Colonic mucosa (tissue), 4 donors: ENCODE results near the gene CSNK1G1. TPM values are rescaled to one million over a fixed set of nuclear protein-coding genes. Genes with fewer than 3 reads are reported as not detected.
"Not testable (repeated sequence)": the region's sequence is repeated elsewhere in the genome, so short reads cannot be mapped to it uniquely, and the experiment has no call there.

Experiments
- DNase-seq: peaks from one replicate; pipeline ENCODE4 v3.0.0-alpha.2; 2020
- H3K27ac ChIP-seq: fragments of 200-600 bp; one replicate; pipeline ENCODE4 v1.8.0; 2021
- H3K27me3 ChIP-seq: fragments of 200-600 bp; one replicate; pipeline ENCODE4 v1.8.0; 2021
- H3K36me3 ChIP-seq: fragments of 200-600 bp; one replicate; pipeline ENCODE4 v1.8.0; 2021
- H3K4me1 ChIP-seq: fragments of 200-600 bp; one replicate; pipeline ENCODE4 v1.8.0; 2021; ENCODE audit warnings: mild to moderate bottlenecking
- H3K4me3 ChIP-seq: fragments of 200-600 bp; one replicate; pipeline ENCODE4 v1.8.0; 2021
- H3K9ac ChIP-seq, 2 donors: one replicate each; pipeline ENCODE4 v1.7.0; 2013; ENCODE audit warnings: control low read depth in 2 of 2, low read depth in 2 of 2, low read length in 2 of 2
- H3K9me3 ChIP-seq: fragments of 200-600 bp; one replicate; pipeline ENCODE4 v1.8.0; 2021
- intact Hi-C: fragments of 100-400 bp; cut with DNase I; formaldehyde crosslinking; loops from one replicate; pipeline ENCODE4 v1.14.1; 2022
- total RNA-seq, 2 donors: library from RNA; stranded (reverse); fragmentation: NEBNext Ultra II Directional in 1 of 2; extraction: Animal tissue kit (Norgen Biotek cat#: 25700) in 1 of 2; gene quantifications; one replicate each; pipeline ENCODE4 v1.2.1, GENCODE V29; 2021
- TF ChIP-seq, protein P1 (sequence below): fragments of 200-600 bp; IDR thresholded peaks from one replicate; pipeline ENCODE4 v1.8.0; 2022; ENCODE audit warnings: antibody characterized with exemption, mild to moderate bottlenecking
- donor health status: healthy.
- donor health status: DM: no; HTN: no; CAD: no.
- donor health status: DM: no; HTN: no; CAD: no.

Gene CSNK1G1
- total RNA-seq, 2 donors from 2014 or later: 17.0 to 18.5 TPM

DNA sequence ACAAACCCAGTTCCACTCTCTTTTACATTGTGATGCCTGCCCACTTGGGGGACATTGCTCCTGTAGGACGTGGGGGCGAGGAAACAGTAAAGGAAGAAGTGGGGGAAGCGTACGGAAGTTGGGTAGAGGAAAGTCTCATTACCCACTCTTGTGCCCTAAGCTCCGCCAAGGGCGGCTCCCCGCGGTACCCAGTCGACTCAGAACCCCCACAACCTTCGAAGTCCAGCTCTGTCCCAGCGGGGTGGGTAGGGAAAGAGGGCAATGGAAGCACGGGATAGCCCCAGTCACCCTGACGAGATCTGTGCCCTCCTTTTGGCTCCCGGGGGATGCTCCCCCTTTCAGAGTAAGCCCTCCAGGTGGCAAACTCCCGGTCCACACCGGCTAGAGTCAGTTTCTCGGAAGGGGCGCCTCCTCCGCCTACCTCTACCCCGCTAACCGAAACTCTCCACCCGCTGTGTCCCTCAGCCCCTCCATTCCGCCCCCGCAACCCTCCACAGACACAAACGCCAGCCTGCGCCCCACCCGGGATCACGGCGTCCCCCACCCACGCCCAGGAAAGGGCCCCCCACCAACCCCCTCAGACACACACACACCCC, 527 bp downstream of the CSNK1G1 start:
- TF ChIP-seq, protein P1, sequence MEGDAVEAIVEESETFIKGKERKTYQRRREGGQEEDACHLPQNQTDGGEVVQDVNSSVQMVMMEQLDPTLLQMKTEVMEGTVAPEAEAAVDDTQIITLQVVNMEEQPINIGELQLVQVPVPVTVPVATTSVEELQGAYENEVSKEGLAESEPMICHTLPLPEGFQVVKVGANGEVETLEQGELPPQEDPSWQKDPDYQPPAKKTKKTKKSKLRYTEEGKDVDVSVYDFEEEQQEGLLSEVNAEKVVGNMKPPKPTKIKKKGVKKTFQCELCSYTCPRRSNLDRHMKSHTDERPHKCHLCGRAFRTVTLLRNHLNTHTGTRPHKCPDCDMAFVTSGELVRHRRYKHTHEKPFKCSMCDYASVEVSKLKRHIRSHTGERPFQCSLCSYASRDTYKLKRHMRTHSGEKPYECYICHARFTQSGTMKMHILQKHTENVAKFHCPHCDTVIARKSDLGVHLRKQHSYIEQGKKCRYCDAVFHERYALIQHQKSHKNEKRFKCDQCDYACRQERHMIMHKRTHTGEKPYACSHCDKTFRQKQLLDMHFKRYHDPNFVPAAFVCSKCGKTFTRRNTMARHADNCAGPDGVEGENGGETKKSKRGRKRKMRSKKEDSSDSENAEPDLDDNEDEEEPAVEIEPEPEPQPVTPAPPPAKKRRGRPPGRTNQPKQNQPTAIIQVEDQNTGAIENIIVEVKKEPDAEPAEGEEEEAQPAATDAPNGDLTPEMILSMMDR: no peak
- no peaks in the 10 kb centered on the region for H3K9me3 ChIP-seq
- H3K9ac ChIP-seq: peak overlapping the region; percentile 73 to 85
- no peaks in the 10 kb centered on the region for H3K27me3 ChIP-seq
- peak; percentile 45 for DNase-seq
- H3K4me1 ChIP-seq: no peaks in the 10 kb centered on the region
- intact Hi-C loops: loop anchor here (5.0 kb wide), 1 partner anchor 143 kb away; no protein-coding TSS in a partner anchor
- H3K36me3 ChIP-seq: no peaks in the 10 kb centered on the region
- H3K4me3 ChIP-seq: peak overlapping the region; percentile 88
- H3K27ac ChIP-seq: peak overlapping the region; percentile 62

DNA sequence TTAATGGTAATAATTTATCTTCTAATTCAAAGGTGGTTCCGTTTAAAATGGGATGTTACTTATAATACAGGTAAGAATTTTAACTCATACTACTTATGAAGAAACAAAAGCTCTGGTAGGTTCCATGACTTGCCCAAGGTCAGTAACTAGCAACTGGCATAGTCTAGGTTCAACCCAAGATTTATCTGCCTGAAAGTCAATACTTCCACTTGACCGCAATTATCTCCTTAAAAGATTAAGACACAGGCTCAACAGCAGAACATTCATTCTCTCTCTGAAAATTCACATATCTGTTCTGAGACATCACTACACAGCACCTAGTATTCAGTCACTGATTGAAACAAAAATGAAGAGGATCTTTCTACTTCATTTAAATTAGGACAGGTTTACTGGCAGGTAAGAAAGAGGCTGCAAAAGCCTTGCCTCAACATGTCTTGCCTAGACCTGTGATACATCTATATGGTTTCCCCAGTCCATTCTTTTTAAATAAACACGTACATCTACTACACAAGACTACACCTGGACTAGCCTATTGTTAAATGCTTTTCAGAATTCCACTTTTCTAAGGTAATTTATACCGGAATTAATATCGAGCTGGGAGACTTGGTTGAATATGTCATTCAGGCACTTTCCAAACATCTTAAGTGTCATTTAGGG, 1.2 kb downstream of the CSNK1G1 start:
- Histone ChIP-seq H3K27me3 (no peaks in the 10 kb centered on the region), H3K36me3 (no peaks in the 10 kb centered on the region), H3K27ac (no peak overlapping the region), H3K9ac (peak overlapping the region; percentile 73 to 85), H3K4me3 (peak overlapping the region; percentile 88), H3K9me3 (no peaks in the 10 kb centered on the region), H3K4me1 (no peaks in the 10 kb centered on the region)
- intact Hi-C loops: loop anchor here (5.0 kb wide), 1 partner anchor 143 kb away; no protein-coding TSS in a partner anchor
- TF ChIP-seq, protein P1: no peak
- no peak for DNase-seq

DNA sequence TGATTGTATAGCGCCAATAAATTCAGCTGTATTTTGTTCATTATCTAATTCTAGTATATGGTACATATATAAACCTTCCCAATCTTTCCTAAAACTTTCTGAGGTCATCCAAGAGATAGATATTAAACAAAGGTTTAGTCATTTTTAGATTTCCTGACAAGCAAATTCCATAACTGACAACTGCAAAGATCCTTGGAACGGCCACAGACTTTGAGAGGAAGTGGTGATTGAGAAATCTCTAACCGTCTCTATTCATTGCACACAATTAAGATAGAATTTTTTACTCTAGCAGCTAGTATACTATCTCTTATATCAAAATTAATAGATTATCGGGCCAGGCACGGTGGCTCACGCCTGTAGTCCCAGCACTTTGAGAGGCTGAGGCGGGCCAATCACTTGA, 4.7 kb downstream of the CSNK1G1 start:
- no peaks in the 10 kb centered on the region for H3K4me1 ChIP-seq
- intact Hi-C loops: no loop called here
- H3K9ac ChIP-seq: no peak overlapping the region
- H3K27me3 ChIP-seq: no peaks in the 10 kb centered on the region
- H3K27ac ChIP-seq: no peak overlapping the region
- H3K36me3 ChIP-seq: no peaks in the 10 kb centered on the region
- DNase-seq: no peak
- TF ChIP-seq, protein P1: no peak
- no peaks in the 10 kb centered on the region for H3K9me3 ChIP-seq
- no peak overlapping the region for H3K4me3 ChIP-seq

DNA sequence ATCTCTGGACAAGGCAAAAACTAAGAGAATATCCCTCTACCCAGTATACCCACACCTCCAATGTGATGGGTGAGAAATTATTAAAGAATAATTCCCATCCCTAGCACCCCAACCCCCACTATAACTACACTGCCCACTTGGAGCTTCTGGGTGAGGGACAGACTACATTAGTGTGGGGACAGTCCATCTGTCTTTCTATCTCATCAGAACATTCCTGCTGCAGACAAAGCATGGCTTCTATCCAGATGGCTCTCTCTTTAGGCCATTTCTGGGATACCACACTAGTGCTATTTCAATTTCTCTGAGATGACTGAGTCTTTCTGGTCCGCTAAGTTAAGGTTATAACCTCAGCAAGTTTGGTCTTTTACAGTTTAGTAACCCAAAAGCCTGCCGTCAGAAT, 6.6 kb downstream of the CSNK1G1 start:
- Histone ChIP-seq H3K27me3 (no peaks in the 10 kb centered on the region), H3K4me1 (no peaks in the 10 kb centered on the region), H3K4me3 (no peak overlapping the region), H3K27ac (no peak overlapping the region), H3K36me3 (no peaks in the 10 kb centered on the region), H3K9ac (no peak overlapping the region), H3K9me3 (no peaks in the 10 kb centered on the region)
- intact Hi-C loops: no loop called here
- DNase-seq: no peak
- TF ChIP-seq, protein P1: no peak

DNA sequence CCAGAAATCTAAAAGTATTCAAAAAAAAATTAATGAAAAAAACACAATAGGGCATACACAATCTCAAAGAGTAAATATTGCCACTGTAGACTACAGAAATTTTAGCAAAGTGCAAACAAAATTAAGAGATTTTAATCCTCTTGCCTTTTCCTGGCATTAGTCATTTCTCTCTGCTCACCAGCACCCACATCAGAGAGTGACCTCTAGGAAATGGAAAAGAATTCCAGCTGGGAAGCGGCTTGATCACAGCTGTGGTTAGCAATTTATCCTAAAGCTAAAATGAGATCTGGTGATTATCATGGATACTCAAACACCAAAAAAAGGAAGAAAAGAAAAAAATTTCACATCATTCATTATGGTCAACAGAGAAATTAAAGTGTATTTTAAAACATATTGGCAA, 7.5 kb downstream of the CSNK1G1 start:
- no peak for DNase-seq
- Histone ChIP-seq H3K4me1 (no peaks in the 10 kb centered on the region), H3K36me3 (no peaks in the 10 kb centered on the region), H3K9ac (no peak overlapping the region), H3K27ac (no peak overlapping the region), H3K4me3 (no peak overlapping the region), H3K9me3 (no peaks in the 10 kb centered on the region), H3K27me3 (no peaks in the 10 kb centered on the region)
- TF ChIP-seq, protein P1: no peak
- intact Hi-C loops: no loop called here

DNA sequence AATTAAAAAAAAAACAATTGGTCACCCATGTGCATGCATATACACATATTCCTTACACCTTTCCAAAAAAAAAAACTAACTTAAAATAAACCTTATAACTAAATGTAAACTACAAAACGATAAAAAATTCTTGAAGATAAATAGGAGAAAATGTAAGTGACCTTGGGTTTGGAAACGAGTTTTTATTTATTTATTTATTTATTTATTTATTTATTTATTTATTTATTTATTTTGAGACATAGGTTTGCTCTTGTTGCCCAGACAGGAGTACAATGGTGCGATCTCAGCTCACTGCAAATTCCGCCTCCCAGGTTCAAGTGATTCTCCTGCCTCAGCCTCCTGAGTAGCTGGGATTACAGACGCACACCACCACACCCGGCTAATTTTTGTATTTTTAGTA, 9.7 kb downstream of the CSNK1G1 start:
- H3K27ac ChIP-seq, H3K27me3 ChIP-seq, DNase-seq, H3K4me3 ChIP-seq, H3K9me3 ChIP-seq, intact Hi-C loops, H3K36me3 ChIP-seq, H3K4me1 ChIP-seq, H3K9ac ChIP-seq: not testable (repeated sequence)
